NCI-H446 (cell line): ENCODE data around the gene ZNF778.
"Not testable (repeated sequence)": the region's sequence is repeated elsewhere in the genome, so short reads cannot be mapped to it uniquely, and the experiment has no call there.

Experiments used
- DNase-seq, 2 experiments: peaks; one replicate each; lab custom pipeline; 2025; lab: John Stamatoyannopoulos, UW

ZNF778 gene

DNA sequence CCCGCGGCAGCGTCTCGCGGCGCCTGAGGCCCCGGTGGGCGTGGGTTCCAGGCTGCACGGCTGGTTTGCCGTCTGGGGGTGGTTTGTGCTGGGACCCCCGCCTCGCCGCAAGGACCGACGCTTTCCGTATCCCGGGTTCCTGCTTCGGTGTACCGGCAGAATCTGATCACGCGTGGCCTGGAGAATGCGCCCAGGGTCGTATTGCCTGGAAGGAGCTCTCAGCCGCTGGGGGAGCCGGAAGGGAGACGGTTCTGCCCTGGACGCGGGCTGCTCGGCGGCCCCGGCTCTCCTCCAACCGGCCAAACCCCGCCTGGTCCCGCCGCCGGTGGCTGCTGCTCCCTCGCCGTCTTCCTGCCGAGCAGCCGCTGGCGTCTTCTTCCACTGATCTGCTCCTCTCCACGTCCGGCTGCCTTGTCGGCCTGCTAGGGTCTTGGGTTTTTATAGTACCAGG, 39.8 kb downstream of the ZNF778 start:
- no peak for DNase-seq

GRCh38 chr16:89257757-89258465, 40.4 kb downstream of the ZNF778 start:
- DNase-seq = no peak

- DNase-seq = not testable (repeated sequence)
Measured at GRCh38 chr16:89259901-89260300, 42.4 kb downstream of the ZNF778 start.

DNA sequence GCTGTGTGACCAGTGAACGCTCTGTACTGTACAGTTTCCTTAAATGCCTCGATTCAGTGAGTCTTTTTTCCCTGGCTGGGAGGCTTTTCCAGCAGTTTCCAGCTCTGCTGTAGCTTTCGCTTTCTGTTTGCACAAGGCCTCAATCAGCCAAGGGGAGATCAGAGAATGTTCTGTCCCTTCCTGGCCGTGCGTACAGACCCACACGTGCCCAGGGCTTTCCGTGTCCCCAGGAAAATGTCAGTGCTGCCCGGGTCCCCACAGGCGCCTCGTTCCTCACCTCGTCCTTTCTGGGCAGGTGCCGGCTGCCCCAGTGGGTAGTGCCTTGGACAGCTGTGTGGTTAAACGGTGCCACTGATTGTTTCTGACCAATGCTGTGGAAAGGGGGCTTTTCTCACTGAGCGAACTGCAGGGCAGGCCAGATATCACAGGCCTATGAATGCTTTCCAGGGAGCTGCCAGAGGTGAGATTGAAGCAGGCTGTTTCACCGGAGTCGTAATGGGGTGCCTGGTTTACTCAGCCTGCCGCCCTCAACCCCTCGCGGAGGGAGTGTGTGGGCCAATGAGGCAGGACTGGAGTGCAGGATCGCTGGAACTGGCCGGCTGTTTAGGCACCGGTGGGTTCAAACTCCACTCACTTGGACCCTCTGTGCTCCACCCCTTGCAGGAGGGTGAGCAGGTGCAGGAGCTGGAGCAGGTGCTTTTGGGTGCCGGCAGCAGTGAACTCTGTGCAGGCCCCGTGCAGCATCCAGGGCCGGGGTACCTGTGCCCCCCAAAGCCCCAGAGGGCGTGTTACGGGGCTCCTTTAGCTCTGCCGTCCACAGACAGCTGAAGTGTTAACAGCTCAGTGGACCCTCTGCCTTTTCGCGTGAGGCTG, 44.4 kb downstream of the ZNF778 start:
- DNase-seq = no peak

DNA sequence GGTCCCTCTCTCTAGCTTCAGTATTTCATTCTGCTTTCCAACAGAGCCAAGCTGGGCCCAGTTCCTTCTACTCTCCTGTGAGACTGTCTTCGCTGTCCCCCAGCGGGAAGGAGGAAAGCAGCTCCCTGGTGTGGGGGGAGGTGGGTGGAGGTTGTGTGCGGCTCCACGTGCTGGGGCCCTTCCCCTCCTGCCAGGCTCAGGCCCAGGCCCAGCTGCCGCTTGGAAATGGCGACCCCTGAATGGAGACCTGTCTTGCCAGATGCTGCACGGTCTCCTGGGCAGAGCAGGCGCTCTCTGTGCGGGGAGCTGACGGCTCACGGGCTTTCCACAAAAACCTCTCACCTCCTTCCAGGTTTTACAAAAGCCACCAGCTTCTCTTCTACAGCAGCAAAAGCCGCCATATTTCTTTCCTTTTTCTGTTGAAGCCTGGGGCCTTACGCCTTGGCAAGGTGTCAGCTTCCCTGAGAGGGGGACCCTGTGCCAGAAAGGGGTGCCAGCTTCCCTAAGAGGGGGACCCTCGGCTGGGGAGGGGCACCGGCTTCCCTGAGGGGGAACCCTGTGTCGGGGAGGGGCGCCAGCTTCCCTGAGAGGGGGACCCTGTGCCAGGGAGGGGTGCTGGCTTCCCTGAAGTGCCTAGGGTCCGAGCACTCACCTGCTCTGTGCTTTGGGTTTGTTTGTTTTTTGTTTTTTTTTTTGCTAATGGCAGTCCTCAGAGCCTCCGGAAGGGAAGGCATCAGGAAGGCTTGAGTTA, 47.5 kb downstream of the ZNF778 start:
- no peak for DNase-seq

- no peak for DNase-seq
Measured at GRCh38 chr16:89265647-89266046, 48.1 kb downstream of the ZNF778 start.

GRCh38 chr16:89266521-89267134, 49.1 kb downstream of the ZNF778 start:
- no peak for DNase-seq

DNA sequence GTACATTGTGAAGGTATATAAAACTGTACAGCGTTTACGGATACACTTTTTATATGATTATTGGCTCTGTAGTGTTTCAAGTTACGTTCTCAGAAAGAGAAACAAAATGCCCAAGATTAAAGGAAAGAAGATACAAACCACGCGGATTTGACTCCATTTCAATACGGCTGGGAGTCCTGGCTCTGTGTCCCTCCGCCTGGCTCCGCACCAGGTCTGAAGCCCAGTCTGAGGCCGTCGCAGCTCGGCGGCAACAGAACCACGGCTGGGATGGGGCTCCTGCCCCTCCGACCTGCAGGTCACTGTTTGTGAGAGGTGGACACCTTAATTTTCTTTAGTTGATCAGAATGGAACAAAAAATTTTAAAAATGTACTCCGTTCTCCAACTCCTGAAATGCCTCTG, 50.2 kb downstream of the ZNF778 start:
- DNase-seq = not testable (repeated sequence)

GRCh38 chr16:89268585-89268984, 51.1 kb downstream of the ZNF778 start:
- no peak for DNase-seq

DNA sequence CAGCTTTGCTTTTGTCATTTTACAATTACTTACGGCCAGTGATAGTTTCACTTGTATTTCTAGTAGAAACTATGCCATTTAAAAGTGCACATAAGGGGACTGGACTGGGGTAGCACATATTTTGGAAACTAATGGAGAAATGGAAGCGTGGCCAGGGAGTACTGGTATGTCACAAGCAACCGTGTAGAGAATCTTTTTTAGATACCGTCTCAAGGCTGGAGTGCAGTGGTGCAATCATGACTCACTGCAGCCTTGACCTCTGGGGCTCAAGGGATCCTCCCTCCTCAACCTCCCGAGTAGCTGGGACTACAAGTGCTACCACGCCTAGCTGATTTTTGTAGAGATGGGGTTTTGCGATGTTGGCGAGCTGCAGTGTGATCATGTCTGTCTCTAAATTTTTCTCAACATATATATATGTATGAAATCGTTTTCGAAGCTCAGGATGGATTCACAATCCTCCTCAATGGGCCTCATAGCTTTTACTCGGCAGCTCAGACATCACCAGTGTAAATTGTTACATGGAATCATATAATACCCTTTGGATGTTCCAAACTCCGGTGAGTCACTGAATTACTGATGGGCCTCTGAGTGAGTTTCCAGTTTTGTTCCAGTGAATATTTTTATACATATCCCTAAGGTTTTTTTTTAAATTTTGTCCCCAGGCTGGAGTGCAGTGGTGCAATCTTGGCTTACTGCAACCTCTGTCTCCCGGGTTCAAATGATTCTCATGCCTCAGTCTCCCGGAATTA, 51.7 kb downstream of the ZNF778 start:
- DNase-seq = no peak

DNA sequence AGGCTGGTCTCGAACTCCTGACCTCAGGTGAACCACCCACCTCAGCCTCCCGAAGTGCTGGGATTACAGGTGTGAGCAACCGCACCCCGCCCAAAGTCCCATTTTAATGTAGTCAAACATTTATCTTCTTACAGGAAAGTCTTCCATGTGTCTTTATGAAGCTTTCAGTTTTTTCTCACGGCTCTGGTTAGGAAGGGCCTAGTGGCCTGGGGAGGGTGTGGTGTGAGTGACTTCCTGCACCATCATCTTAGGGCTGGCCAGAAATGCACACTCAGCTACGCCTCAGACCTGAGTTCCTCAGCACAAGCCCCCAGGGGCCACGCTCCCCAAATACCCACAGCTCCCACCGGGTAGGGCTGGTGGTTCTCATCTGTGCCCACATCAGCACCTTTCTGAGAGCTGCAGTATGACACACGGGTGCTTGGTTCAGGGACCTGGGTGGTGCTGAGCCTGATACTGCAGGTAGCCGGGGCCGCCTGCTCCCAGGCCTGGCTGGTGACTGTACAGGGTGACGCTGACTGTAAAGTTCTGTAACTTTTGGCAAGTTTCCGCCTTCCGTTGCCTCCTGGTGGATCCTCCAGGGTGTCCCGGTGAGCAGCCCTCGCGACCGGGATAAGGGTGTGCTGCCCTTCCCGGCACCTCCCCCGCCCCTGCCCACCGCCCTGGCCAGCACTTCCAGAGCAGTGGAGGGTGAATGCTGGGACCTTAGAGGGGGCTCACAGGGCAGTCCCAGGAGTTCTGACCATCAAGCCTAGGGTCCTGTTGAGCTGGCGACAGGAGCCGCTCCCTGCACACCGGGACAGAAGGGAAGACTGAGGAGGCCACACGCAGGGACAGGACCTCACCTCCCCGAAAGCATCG, 52.5 kb downstream of the ZNF778 start:
- DNase-seq = no peak

- DNase-seq = no peak
Measured at GRCh38 chr16:89270666-89271345, 53.3 kb downstream of the ZNF778 start.

DNA sequence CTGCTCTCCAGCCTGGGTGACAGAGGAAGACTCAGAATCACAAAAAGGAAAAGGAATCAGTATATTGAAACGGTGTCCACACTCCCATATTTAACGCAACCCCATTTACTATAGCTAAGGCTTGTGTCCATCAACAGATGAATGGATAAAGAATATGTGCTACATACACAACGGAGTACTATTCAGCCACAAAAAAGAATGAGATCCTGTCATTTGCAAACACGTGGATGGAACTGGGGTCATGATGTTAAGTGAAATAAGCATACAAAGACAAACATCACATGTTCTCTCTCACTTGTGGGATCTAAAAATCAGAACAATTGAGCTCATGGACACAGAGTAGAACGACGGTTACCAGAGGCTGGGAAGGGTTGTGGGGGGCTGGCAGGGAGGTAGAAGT, 55.1 kb downstream of the ZNF778 start:
- DNase-seq = no peak

- DNase-seq = no peak
Measured at GRCh38 chr16:89273741-89274472, 56.4 kb downstream of the ZNF778 start.

DNA sequence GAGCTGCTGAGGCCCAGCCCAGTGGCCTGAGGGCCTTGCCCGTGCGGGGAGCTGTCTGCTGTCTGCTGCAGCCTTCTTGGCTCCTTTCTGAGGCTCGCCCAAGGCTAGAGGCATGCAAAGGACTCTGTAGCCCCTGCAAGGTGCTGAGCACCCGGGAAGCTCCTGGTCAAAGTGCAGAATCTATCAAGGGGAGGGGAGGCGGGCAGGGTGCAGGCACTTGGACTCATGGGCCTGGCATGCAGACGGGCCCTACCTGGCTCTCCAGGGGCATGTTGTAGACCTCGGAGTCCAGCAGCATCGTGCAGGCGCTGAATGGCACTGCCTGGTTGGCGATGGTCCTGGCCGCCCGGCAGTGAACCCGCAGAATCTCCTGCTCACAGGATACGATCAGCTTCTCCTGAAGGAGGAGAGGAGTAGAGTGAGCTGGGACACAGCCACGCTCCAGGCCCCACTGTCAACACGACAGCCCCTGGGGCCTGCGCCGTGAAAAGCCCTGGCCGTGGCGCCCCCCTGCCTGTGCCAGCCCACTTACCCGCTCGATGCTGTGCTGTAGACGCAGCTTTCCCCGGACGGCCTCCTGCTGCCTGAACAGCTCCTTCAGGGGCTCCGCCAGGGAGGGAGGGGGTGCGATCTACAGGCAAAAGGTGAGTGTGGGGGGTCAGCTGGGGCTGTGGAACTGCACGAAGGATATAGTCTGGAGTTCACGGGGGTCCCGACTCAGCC, 57.2 kb downstream of the ZNF778 start:
- DNase-seq = no peak

DNA sequence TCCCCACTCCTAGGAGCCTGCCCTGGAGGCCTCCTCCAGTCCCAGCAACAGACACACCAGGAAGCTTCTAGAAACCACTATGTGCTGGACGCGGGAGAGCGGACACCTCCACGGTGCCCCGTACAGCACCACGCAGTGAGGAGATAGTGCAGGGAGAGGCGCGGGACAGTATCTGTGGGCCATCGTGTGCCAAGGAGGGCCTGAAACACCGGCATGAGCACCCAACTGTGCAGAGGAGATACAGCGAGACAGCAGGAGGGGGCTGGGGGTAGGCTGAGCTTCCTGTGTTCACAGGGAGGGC, 57.7 kb downstream of the ZNF778 start:
- DNase-seq = no peak

DNA sequence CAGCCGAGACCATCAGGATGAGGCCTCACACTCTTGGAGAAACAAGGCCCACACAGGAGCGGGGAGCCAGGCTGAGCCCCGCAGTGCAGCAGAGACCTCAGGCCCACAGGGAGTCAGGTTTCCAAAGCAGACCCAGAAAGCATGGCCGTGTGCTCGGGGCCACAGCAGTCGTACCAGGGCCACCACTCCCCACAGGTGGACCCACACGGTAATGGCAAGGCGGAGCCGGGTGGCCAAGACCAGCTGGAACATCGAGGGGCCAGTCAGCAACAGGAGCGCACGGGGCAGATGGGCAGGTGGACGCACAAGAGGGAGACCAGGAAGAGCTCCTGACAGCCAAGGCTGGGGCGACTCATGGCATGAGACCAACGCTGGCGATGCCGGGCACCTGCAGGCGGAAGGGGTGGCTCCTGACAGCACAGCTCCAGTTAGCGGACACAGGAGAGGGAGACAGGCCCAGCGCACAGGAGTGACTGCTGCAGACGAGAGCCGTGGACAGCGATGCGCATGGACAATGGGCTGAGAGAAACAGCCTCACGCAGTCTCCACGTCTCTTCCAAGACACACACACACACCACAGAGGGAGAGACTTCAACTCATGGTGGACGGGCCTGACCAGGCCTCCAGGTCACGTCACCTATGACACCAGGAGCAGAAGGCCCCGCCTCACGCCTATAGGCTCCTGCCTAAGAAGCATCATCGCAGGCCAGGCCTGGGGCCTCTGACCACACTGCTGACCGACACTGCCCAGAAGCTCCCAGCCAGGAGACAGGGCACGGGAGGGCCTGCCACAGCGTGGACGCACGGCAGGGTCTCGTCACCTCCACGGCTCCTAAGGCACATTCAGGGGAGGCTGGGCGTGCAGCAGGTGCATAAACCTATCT, 58.6 kb downstream of the ZNF778 start:
- no peak for DNase-seq

DNA sequence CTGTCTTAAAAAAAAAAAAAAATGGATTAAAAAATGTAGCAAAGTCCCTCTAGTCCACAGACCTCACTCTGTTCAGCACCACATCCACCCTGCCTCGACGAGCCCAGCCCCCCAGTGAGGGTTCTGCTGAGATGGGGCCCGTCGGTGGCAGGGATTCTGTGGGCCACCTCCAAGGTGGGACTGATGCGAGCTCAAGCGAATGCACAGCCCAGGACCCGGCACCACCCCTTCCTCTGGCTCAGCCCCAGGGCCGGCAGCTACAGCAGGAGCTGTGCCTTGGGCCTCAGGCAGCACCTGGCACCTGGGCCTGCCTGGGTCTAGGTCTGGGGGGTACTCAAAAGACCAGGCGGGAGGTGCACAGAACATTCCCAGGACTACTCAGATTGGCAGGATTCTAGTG, 59.5 kb downstream of the ZNF778 start:
- no peak for DNase-seq
